Stomach (tissue), 9 donors: ENCODE measurements around the gene ZNF511. TPM values are rescaled to one million over a fixed set of nuclear protein-coding genes. Genes with fewer than 3 reads are reported as not detected.

Source experiments
- DNase-seq, 2 donors: peaks; one replicate each; pipeline versions ENCODE4 v3.0.0 to v3.0.0-alpha.2; 2013 to 2019
- H3K27ac ChIP-seq, 5 donors: fragments of 200-600 bp in 4 of 5; sonication (generic) in 4 of 5; one replicate each; pipeline ENCODE4 v1.5.1; 2013 to 2019; ENCODE audit warnings: mild to moderate bottlenecking in 1 of 5, moderate library complexity in 1 of 5
- H3K27me3 ChIP-seq, 3 donors: fragments of 200-600 bp; sonication (generic); one replicate each; pipeline ENCODE4 v1.5.1; 2017 to 2019; ENCODE audit warnings: mixed run types in 1 of 3
- H3K36me3 ChIP-seq, 4 donors: fragments of 200-600 bp; sonication (generic); 1 replicate in 3 of 4; 2 replicates in 1 of 4; pipeline ENCODE4 v1.5.1; 2016 to 2019
- H3K4me1 ChIP-seq, 4 donors: fragments of 200-600 bp; sonication (generic); one replicate each; pipeline ENCODE4 v1.5.1; 2016 to 2019
- H3K4me3 ChIP-seq, 4 donors: fragments of 200-600 bp; sonication (generic) in 3 of 4; one replicate each; pipeline ENCODE4 v1.5.1; 2016 to 2019; ENCODE audit warnings: mild to moderate bottlenecking in 1 of 4
- H3K9me3 ChIP-seq, 4 donors: fragments of 200-600 bp; sonication (generic); one replicate each; pipeline ENCODE4 v1.5.1; 2016 to 2019
- EP300 ChIP-seq: sonication (generic); formaldehyde crosslinking; IDR thresholded peaks from one replicate; pipeline ENCODE4 v1.6.1; 2017; ENCODE audit warnings: antibody characterized with exemption
- POLR2A ChIP-seq, 4 donors: fragments of 450-650 bp; IDR thresholded peaks; one replicate each; pipeline ENCODE4 v1.6.1; 2016; ENCODE audit warnings: antibody characterized with exemption in 4 of 4, control low read depth in 2 of 4, mild to moderate bottlenecking in 1 of 4, moderate library complexity in 1 of 4
- POLR2AphosphoS5 ChIP-seq, 3 donors: sonication (generic); formaldehyde crosslinking; IDR thresholded peaks; one replicate each; pipeline ENCODE4 v1.6.1; 2016; ENCODE audit warnings: antibody characterized with exemption in 3 of 3
- WGBS, 5 donors: extraction: QIAGEN DNeasy Blood & Tissue Kit in 3 of 5; methylation state at CpG; one replicate each; pipeline versions ENCODE4 v1.1.5 to v1.1.7; 2013 to 2018; 5-methylcytosine and 5-hydroxymethylcytosine counted together
- intact Hi-C: fragments of 100-400 bp; cut with DNase I; formaldehyde crosslinking; loops from one replicate; pipeline ENCODE4 v1.15.1; 2023; ENCODE audit warnings: low total_unique reads
- polyA plus RNA-seq, 3 donors: library from polyadenylated mRNA; stranded (reverse); fragments of 200-250 nt; gene quantifications; one replicate each; pipeline ENCODE4 v1.2.3, GENCODE V29; 2013
- total RNA-seq, 5 donors: library from RNA; depleted of rRNA; stranded (reverse); fragments of >200 nt; gene quantifications; one replicate each; pipeline versions ENCODE4 v1.1.0 to v1.2.3, GENCODE V29; 2014 to 2016
- TF ChIP-seq, protein P1 (sequence below), 7 experiments: fragments of 450-650 bp in 4 of 7; fragments of 200-600 bp in 3 of 7; sonication (generic) in 3 of 7; IDR thresholded peaks; one replicate each; pipeline ENCODE4 v1.5.1; 2016 to 2019; ENCODE audit warnings: antibody characterized with exemption in 7 of 7, control low read depth in 2 of 7, mild to moderate bottlenecking in 1 of 7
- donor health status: healthy with polysubstance abuse.
- donor health status: Bipolar disorder and iron deficiency.
- donor health status: healthy.

The ZNF511 gene
- total and polyA plus RNA-seq, 8 donors = 12.7 to 82.1 (median 55.9) TPM

DNA sequence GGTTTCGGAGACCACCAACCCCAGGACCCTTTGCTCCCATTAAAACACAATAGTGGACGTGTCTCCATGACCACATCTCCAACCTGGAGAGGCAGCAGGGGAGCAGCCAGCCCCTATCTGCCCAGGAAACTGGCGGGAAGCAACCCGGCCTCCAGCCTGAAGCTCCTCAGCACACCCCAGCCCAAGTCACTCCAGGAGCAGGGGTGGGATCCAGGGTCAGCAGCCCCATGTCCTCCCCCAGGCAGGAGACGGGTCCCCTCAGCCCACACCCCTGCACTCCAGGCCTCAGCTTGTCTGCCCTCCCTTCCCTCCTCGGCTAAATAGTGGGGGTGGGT lies 32.6 kb upstream of the ZNF511 start:
- Histone ChIP-seq H3K36me3 (peaks cover 6 to 52% (median 42%) of the 10 kb centered on the region in 4 donors), H3K4me1 (peaks cover 46 to 73% (median 54%) of the 10 kb centered on the region in 4 donors), H3K27me3 (peaks cover 0 to 42% (median 13%) of the 10 kb centered on the region in 3 donors), H3K27ac (peak overlapping the region; percentile 23 to 86 (median 55)), H3K9me3 (no peaks in the 10 kb centered on the region), H3K4me3 (peak overlapping the region; percentile 30 to 56 (median 43))
- no peak for DNase-seq
- 12 to 25% (median 16%) methylated on average over 3 to 6 of the region's 6 CpGs for WGBS, 5 donors
- no peak for TF ChIP-seq EP300
- intact Hi-C loops = no loop called here

DNA sequence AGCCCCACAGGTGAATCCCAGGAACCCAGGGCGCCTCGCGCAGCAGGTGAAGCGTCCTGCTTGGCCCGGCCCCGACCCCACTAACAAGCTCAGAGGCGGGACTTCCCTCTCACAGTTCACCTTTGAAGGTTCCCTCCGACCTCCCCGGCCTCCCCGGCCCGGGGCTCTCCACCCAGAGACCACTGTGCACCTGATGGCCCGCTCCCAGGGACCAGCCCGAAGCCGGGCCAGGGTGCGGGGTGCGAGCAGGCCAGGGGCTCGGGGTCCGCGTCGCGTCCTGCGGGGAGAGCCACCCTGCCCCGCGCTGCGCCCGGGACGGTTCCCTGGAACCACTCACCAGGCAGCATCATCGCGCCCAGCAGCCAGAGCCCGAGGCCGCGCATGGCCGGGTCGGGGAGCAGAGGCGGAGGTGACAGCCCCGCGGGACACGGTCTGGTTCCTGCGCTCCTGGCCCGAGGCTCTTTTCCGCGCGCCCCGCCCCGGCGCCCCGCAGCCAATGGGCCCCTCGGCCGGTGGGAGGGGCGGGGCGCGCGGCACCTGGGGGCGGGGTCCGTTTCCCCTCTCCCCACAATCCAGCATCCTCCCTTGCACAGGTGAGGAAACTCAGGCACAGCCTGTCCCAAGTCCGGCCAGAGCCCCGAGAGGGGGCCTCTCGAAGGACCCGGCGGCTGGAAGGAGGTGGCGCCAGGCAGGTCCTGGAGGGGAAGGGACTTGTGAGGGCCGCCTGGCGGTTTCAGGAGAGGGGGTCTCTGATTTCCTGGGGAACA lies 32.1 kb upstream of the ZNF511 start, which contains the start of gene ADAM8:
ADAM8 (minus strand) TSS at position 434 of the 767 bp plus-strand sequence; CDS start at position 383, 51 bp downstream.
- intact Hi-C loops = no loop called here
- Histone ChIP-seq H3K27me3 (peaks cover 0 to 42% (median 13%) of the 10 kb centered on the region in 3 donors), H3K4me1 (peaks cover 46 to 73% (median 54%) of the 10 kb centered on the region in 4 donors), H3K36me3 (peaks cover 11 to 52% (median 42%) of the 10 kb centered on the region in 4 donors), H3K9me3 (no peaks in the 10 kb centered on the region), H3K4me3 (peak within 1 kb of the TSS; percentile 30 to 56 (median 43)), H3K27ac (peak within 1 kb of the TSS; percentile 33 to 86 (median 72))
- DNase-seq = peak; percentile 65 to 78
- WGBS, 5 donors = 4 to 16% (median 7%) methylated on average over 18 to 63 of the region's 63 CpGs
- TF ChIP-seq POLR2AphosphoS5 (IDR thresholded peaks at IDR 0.05) (peak in 2 of 3 donors; percentile 21 to 47), POLR2A (IDR thresholded peaks at IDR 0.05) (no peak)

DNA sequence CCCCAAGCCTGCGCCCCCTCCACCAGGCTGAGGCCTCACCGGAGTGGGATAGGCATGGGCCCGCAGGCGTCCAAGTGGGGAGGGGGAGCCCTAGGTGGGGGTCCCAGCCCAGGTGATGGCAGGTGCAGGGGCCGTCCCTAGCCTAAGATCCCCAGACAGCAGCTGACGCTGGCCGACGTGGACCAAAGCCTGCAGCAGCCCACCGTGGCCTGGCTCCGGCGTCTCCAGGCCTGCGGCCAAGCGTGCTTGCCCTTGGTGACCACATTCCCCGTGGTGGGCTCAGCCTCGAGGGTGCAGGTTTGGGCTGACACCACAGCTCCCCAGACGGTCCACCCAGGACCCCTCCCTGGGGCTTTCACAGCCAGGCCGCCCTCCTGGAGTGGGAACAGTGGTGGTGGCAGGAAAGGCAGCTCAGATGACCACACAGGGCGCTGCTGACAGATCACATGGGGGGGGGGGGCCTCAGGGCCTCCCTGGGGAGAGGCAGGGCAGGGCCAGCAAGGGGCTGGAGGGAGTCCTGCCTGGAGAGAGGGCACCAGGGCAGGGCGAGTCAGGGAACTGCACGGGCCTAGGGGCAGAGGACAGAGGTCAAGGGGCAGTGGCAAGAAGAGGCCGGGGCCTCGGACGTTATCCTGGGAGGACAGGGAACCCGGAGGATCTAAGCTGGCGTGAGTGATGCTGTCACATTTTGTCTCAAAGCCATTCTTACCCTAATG lies 31.3 kb upstream of the ZNF511 start:
- no peak for DNase-seq
- intact Hi-C loops = no loop called here
- peaks cover 19 to 57% (median 46%) of the 10 kb centered on the region in 4 donors for H3K36me3 ChIP-seq
- H3K27me3 ChIP-seq = peaks cover 0 to 42% (median 13%) of the 10 kb centered on the region in 3 donors
- no peak overlapping the region for H3K4me3 ChIP-seq
- TF ChIP-seq EP300 = no peak
- no peak for TF ChIP-seq POLR2A (IDR thresholded peaks at IDR 0.05)
- TF ChIP-seq POLR2AphosphoS5 (IDR thresholded peaks at IDR 0.05) = no peak
- TF ChIP-seq, protein P1, sequence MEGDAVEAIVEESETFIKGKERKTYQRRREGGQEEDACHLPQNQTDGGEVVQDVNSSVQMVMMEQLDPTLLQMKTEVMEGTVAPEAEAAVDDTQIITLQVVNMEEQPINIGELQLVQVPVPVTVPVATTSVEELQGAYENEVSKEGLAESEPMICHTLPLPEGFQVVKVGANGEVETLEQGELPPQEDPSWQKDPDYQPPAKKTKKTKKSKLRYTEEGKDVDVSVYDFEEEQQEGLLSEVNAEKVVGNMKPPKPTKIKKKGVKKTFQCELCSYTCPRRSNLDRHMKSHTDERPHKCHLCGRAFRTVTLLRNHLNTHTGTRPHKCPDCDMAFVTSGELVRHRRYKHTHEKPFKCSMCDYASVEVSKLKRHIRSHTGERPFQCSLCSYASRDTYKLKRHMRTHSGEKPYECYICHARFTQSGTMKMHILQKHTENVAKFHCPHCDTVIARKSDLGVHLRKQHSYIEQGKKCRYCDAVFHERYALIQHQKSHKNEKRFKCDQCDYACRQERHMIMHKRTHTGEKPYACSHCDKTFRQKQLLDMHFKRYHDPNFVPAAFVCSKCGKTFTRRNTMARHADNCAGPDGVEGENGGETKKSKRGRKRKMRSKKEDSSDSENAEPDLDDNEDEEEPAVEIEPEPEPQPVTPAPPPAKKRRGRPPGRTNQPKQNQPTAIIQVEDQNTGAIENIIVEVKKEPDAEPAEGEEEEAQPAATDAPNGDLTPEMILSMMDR (IDR thresholded peaks at IDR 0.05) = no peak
- peaks cover 46 to 73% (median 54%) of the 10 kb centered on the region in 4 donors for H3K4me1 ChIP-seq
- 54 to 72% (median 66%) methylated on average over 9 to 25 of the region's 25 CpGs for WGBS, 5 donors
- no peaks in the 10 kb centered on the region for H3K9me3 ChIP-seq
- peak overlapping the region; percentile 33 to 86 (median 72) for H3K27ac ChIP-seq

DNA sequence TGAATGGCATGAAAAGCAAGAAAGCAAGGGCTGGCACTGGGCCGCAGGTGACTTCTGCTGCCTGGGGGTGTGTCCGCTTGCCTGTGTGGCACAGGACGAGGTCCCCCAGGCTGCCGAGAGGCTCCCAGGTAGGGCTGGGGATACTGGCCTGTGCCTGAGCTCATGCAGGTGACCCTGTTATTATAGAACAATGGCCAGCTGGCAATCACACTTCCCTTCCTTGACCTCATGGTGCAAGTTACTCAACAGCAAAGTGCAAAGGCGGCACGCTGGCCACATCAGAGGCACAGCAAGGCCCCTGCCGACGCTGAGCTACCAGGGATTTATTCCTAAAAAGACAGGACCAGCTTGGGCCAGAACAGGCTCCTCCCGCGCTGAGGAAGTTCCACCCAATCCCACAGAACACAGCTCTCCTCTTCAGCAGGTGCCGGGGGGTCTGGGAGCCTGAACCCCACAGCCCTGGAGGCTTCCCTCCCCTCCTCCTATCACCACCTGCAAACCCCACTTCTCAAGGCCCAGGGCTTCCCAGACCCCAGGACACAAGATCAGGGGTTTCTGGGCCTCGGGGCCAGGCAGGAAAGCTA lies 30.6 kb upstream of the ZNF511 start:
- H3K4me1 ChIP-seq = peaks cover 46 to 73% (median 54%) of the 10 kb centered on the region in 4 donors
- H3K4me3 ChIP-seq = peak overlapping the region in 1 of 4 donors; percentile 13

More for the DNA sequence above, 30.6 kb upstream of the ZNF511 start:
- peak; percentile 56 to 69 for DNase-seq
- peak overlapping the region; percentile 33 to 86 (median 72) for H3K27ac ChIP-seq
- peaks cover 0 to 42% (median 13%) of the 10 kb centered on the region in 3 donors for H3K27me3 ChIP-seq
- WGBS, 5 donors = 21 to 50% (median 37%) methylated on average over 11 to 12 of the region's 12 CpGs
- TF ChIP-seq POLR2A (IDR thresholded peaks at IDR 0.05) (no peak), POLR2AphosphoS5 (IDR thresholded peaks at IDR 0.05) (no peak), EP300 (no peak)
- TF ChIP-seq, protein P1 (IDR thresholded peaks at IDR 0.05) = no peak
- H3K36me3 ChIP-seq = peaks cover 25 to 57% (median 47%) of the 10 kb centered on the region in 4 donors
- intact Hi-C loops = no loop called here
- H3K9me3 ChIP-seq = no peaks in the 10 kb centered on the region
